Body of pancreas (tissue), 4 donors: Measurements from ENCODE around the gene NELFCD. TPM values are rescaled to one million over a fixed set of nuclear protein-coding genes. Genes with fewer than 3 reads are reported as not detected.
"Not testable (repeated sequence)": the region's sequence is repeated elsewhere in the genome, so short reads cannot be mapped to it uniquely, and the experiment has no call there.

Experiments
- ATAC-seq: fragments of 150-250 bp; one replicate; pipeline ENCODE4 v1.9.1; 2016
- DNase-seq, 4 donors: peaks; one replicate each; pipeline ENCODE4 v3.0.0-alpha.2; 2019
- H3K27ac ChIP-seq, 4 donors: fragments of 200-600 bp; sonication (generic); 1 replicate in 3 of 4; 2 replicates in 1 of 4; pipeline versions ENCODE4 v1.5.1 to v1.6.1; 2016 to 2019; ENCODE audit warnings: mild to moderate bottlenecking in 1 of 4, mixed read lengths in 1 of 4, moderate library complexity in 1 of 4
- H3K27me3 ChIP-seq, 2 donors: fragments of 200-600 bp; sonication (generic); one replicate each; pipeline ENCODE4 v1.6.0; 2016; ENCODE audit warnings: mild to moderate bottlenecking in 1 of 2
- H3K36me3 ChIP-seq, 2 donors: fragments of 200-600 bp; sonication (generic); replicated peaks in 1 of 2; 2 replicates each; pipeline ENCODE4 v1.5.1; 2016; ENCODE audit warnings: low read depth in 2 of 2; ENCODE audit not compliant: insufficient read depth in 1 of 2
- H3K4me1 ChIP-seq: fragments of 200-600 bp; sonication (generic); one replicate; pipeline ENCODE4 v1.6.0; 2016
- H3K4me3 ChIP-seq, 2 donors: fragments of 200-600 bp; sonication (generic); 1 replicate in 1 of 2; 2 replicates in 1 of 2; pipeline ENCODE4 v1.5.1; 2016 to 2019
- H3K9me3 ChIP-seq, 3 donors: fragments of 200-600 bp; sonication (generic); 1 replicate in 2 of 3; 2 replicates in 1 of 3; pipeline ENCODE4 v1.5.1; 2016
- CTCF ChIP-seq, 7 experiments: fragments of 450-650 bp in 4 of 7; fragments of 200-600 bp in 3 of 7; sonication (generic) in 3 of 7; IDR thresholded peaks; one replicate each; pipeline ENCODE4 v1.5.1; 2016 to 2019; ENCODE audit warnings: antibody characterized with exemption in 7 of 7
- POLR2A ChIP-seq, 3 donors: fragments of 450-650 bp; IDR thresholded peaks; one replicate each; pipeline ENCODE4 v1.6.1; 2016; ENCODE audit warnings: antibody characterized with exemption in 3 of 3, mild to moderate bottlenecking in 2 of 3
- WGBS, 2 donors: methylation state at CpG; one replicate each; pipeline ENCODE4 v1.1.5; 2017; 5-methylcytosine and 5-hydroxymethylcytosine counted together
- intact Hi-C: fragments of 100-400 bp; cut with DNase I; formaldehyde crosslinking; loops from one replicate; pipeline ENCODE4 v1.15.1; 2023
- total RNA-seq, 2 donors: library from RNA; depleted of rRNA; stranded (reverse); fragments of >200 nt; gene quantifications; one replicate each; pipeline ENCODE4 v1.1.0, GENCODE V29; 2016

NELFCD gene
- total RNA-seq, 2 donors from 2014 or later: 35.9 to 45.9 TPM

GRCh38 chr20:58950603-58951002 is 30.5 kb upstream of the NELFCD start:
- Histone ChIP-seq H3K27me3 (no peaks in the 10 kb centered on the region), H3K4me1 (no peaks in the 10 kb centered on the region), H3K36me3 (no peaks in the 10 kb centered on the region), H3K9me3 (no peaks in the 10 kb centered on the region), H3K4me3 (no peak overlapping the region), H3K27ac (no peak overlapping the region)
- DNase-seq (no peak), ATAC-seq (no peak)
- 70 to 75% methylated on average over 5 of the region's 5 CpGs for WGBS, 2 donors
- intact Hi-C loops: no loop called here
- TF ChIP-seq CTCF (IDR thresholded peaks at IDR 0.05) (no peak), POLR2A (IDR thresholded peaks at IDR 0.05) (no peak)

- no peaks in the 10 kb centered on the region for H3K27me3 ChIP-seq
- intact Hi-C loops: no loop called here
- no peaks in the 10 kb centered on the region for H3K36me3 ChIP-seq
- ATAC-seq: no peak
- no peak for DNase-seq
- H3K9me3 ChIP-seq: no peaks in the 10 kb centered on the region
- TF ChIP-seq POLR2A (IDR thresholded peaks at IDR 0.05) (no peak), CTCF (IDR thresholded peaks at IDR 0.05) (no peak)
- no peak overlapping the region for H3K4me3 ChIP-seq
- H3K27ac ChIP-seq: no peak overlapping the region
- no peaks in the 10 kb centered on the region for H3K4me1 ChIP-seq
These were observed 28.0 kb upstream of the NELFCD start for GRCh38 chr20:58953050-58953449.

GRCh38 chr20:58956078-58956477 is 25.0 kb upstream of the NELFCD start:
- ATAC-seq: no peak
- Histone ChIP-seq H3K9me3 (no peaks in the 10 kb centered on the region), H3K27ac (no peak overlapping the region), H3K27me3 (no peaks in the 10 kb centered on the region), H3K4me3 (no peak overlapping the region), H3K36me3 (no peaks in the 10 kb centered on the region), H3K4me1 (no peaks in the 10 kb centered on the region)
- TF ChIP-seq POLR2A (IDR thresholded peaks at IDR 0.05) (no peak), CTCF (IDR thresholded peaks at IDR 0.05) (no peak)
- no peak for DNase-seq
- 78 to 81% methylated on average over 8 of the region's 8 CpGs for WGBS, 2 donors
- intact Hi-C loops: no loop called here

- H3K4me3 ChIP-seq: no peak overlapping the region
- H3K36me3 ChIP-seq: no peaks in the 10 kb centered on the region
- no peak for DNase-seq
- WGBS, 2 donors: 74 to 75% methylated on average over 6 of the region's 6 CpGs
- intact Hi-C loops: no loop called here
- H3K4me1 ChIP-seq: no peaks in the 10 kb centered on the region
- H3K27me3 ChIP-seq: no peaks in the 10 kb centered on the region
- TF ChIP-seq CTCF (IDR thresholded peaks at IDR 0.05) (no peak), POLR2A (IDR thresholded peaks at IDR 0.05) (no peak)
- H3K27ac ChIP-seq: no peak overlapping the region
- no peak for ATAC-seq
- H3K9me3 ChIP-seq: no peaks in the 10 kb centered on the region
These were observed 21.4 kb upstream of the NELFCD start for GRCh38 chr20:58959652-58960051.

GRCh38 chr20:58963060-58963584 is 17.9 kb upstream of the NELFCD start:
- Histone ChIP-seq H3K27me3 (no peaks in the 10 kb centered on the region), H3K9me3 (no peaks in the 10 kb centered on the region), H3K4me3 (no peak overlapping the region), H3K36me3 (no peaks in the 10 kb centered on the region), H3K4me1 (no peaks in the 10 kb centered on the region), H3K27ac (no peak overlapping the region)
- intact Hi-C loops: no loop called here
- ATAC-seq: no peak
- 59 to 72% methylated on average over 8 of the region's 8 CpGs for WGBS, 2 donors
- no peak for DNase-seq
- no peak for TF ChIP-seq POLR2A (IDR thresholded peaks at IDR 0.05)
- TF ChIP-seq CTCF (IDR thresholded peaks at IDR 0.05): no peak

GRCh38 chr20:58963922-58964321 is 17.1 kb upstream of the NELFCD start:
- H3K27ac ChIP-seq, H3K4me3 ChIP-seq, H3K36me3 ChIP-seq, H3K9me3 ChIP-seq, H3K4me1 ChIP-seq, H3K27me3 ChIP-seq, DNase-seq, intact Hi-C loops, ATAC-seq: not testable (repeated sequence)
- WGBS, 2 donors: 79 to 83% methylated on average over 5 of the region's 5 CpGs
